Tibial nerve (tissue), 4 donors: ENCODE data around the gene PRKAR2A.

Experiments
- CTCF ChIP-seq, 5 experiments: fragments of 200-600 bp in 3 of 5; fragments of 450-650 bp in 2 of 5; sonication (generic) in 3 of 5; IDR thresholded peaks; one replicate each; pipeline ENCODE4 v1.5.1; 2016 to 2019; ENCODE audit warnings: antibody characterized with exemption in 5 of 5, mild to moderate bottlenecking in 3 of 5, moderate library complexity in 2 of 5
- EP300 ChIP-seq, 2 donors: sonication (generic); formaldehyde crosslinking; IDR thresholded peaks; one replicate each; pipeline ENCODE4 v1.6.1; 2017; ENCODE audit warnings: antibody characterized with exemption in 2 of 2, mild to moderate bottlenecking in 1 of 2
- POLR2A ChIP-seq, 2 donors: fragments of 450-650 bp; IDR thresholded peaks; one replicate each; pipeline ENCODE4 v1.6.1; 2017; ENCODE audit warnings: antibody characterized with exemption in 2 of 2, mild to moderate bottlenecking in 2 of 2, moderate library complexity in 2 of 2

GRCh38 chr3:48797626-48798025 lies 50.0 kb downstream of the PRKAR2A start:
- no peak for TF ChIP-seq CTCF (IDR thresholded peaks at IDR 0.05)
- TF ChIP-seq EP300 (IDR thresholded peaks at IDR 0.05) = no peak
- no peak for TF ChIP-seq POLR2A (IDR thresholded peaks at IDR 0.05)
